Measurements from ENCODE around the gene SSUH2. TPM values are rescaled to one million over a fixed set of nuclear protein-coding genes. Genes with fewer than 3 reads are reported as not detected.

Gene SSUH2
- total and polyA plus RNA-seq, 9 of the 15 experiments (the other 6 are each of a cell fraction or from before 2014, with no cell fraction given), result 0.04 to 0.17 (median 0.04) TPM; not detected in 6

GRCh38 chr3:8627201-8627940 lies 17.2 kb downstream of the SSUH2 start (continued):
- peak; percentile 52 for TF ChIP-seq EGR1 (conservative IDR thresholded peaks at IDR 0.05)
- TF ChIP-seq MCM5 (IDR thresholded peaks at IDR 0.05; ENCODE audit: low read depth), result no peak
- no peak for TF ChIP-seq PCBP1 (IDR thresholded peaks at IDR 0.05; ENCODE audit: low read depth, low read length, poor library complexity, severe bottlenecking)
- TF ChIP-seq DIDO1 (tag; IDR thresholded peaks at IDR 0.05; ENCODE audit: low read depth), result no peak
- TF ChIP-seq ZC3H8 (IDR thresholded peaks at IDR 0.05), result no peak

- intact Hi-C loops (cut with micrococcal nuclease) (loop anchor here (10.0 kb wide), 1 partner anchor 301 kb away; no protein-coding TSS in a partner anchor), in situ Hi-C loops (cut with MboI) (no loop called here)
- no peak overlapping the region; the same call in 1 of the 2 replicates for H2AFZ ChIP-seq (ENCODE audit: low read depth, low read length)
- no peaks in the 10 kb centered on the region for H3K9me3 ChIP-seq (replicated peaks; ENCODE audit: control insufficient read depth, insufficient read depth, low read depth, low read length)
- ChIA-PET CTCF (ENCODE audit: low intra/inter-chr PET ratio) (no interaction called here), POLR2A (interaction anchor here (0.6 kb wide), 2 partner anchors 178 to 1174 kb away, joined by 3 to 4 read pairs; no protein-coding TSS in a partner anchor)
- H3K27ac ChIP-seq (ENCODE audit: extremely low read depth, low read depth, low read length), result no peak overlapping the region
- no peaks in the 10 kb centered on the region; the same call in 1 of the 2 replicates for H4K20me1 ChIP-seq (replicated peaks; ENCODE audit: control insufficient read depth, insufficient read depth, low read length)
- H3K4me3 ChIP-seq, result no peak overlapping the region
- ATAC-seq, result no peak
- DNase-seq (ENCODE audit: extremely low read depth in 1 of 4, low spot score in 3 of 4), result no peak
- H3K36me3 ChIP-seq (ENCODE audit: control insufficient read depth, insufficient read depth, low read length), result no peaks in the 10 kb centered on the region
- TF ChIP-seq EGR1 (conservative IDR thresholded peaks at IDR 0.05) (peak; percentile 60), CHD1 (IDR thresholded peaks at IDR 0.05; ENCODE audit: low read length) (no peak), ZKSCAN3 (CRISPR knock-in tag; IDR thresholded peaks at IDR 0.05) (no peak), KDM1A (IDR thresholded peaks at IDR 0.05) (no peak), CREM (IDR thresholded peaks at IDR 0.05; ENCODE audit: low read depth) (no peak)
- TF ChIP-seq, protein P1, sequence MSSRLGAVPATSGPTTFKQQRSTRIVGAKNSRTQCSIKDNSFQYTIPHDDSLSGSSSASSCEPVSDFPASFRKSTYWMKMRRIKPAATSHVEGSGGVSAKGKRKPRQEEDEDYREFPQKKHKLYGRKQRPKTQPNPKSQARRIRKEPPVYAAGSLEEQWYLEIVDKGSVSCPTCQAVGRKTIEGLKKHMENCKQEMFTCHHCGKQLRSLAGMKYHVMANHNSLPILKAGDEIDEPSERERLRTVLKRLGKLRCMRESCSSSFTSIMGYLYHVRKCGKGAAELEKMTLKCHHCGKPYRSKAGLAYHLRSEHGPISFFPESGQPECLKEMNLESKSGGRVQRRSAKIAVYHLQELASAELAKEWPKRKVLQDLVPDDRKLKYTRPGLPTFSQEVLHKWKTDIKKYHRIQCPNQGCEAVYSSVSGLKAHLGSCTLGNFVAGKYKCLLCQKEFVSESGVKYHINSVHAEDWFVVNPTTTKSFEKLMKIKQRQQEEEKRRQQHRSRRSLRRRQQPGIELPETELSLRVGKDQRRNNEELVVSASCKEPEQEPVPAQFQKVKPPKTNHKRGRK (tag; IDR thresholded peaks at IDR 0.05), result no peak
- TF ChIP-seq, protein P2, sequence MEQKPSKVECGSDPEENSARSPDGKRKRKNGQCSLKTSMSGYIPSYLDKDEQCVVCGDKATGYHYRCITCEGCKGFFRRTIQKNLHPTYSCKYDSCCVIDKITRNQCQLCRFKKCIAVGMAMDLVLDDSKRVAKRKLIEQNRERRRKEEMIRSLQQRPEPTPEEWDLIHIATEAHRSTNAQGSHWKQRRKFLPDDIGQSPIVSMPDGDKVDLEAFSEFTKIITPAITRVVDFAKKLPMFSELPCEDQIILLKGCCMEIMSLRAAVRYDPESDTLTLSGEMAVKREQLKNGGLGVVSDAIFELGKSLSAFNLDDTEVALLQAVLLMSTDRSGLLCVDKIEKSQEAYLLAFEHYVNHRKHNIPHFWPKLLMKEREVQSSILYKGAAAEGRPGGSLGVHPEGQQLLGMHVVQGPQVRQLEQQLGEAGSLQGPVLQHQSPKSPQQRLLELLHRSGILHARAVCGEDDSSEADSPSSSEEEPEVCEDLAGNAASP (IDR thresholded peaks at IDR 0.05), result no peak
- H3K9me1 ChIP-seq (ENCODE audit: control insufficient read depth, insufficient read depth, low read length), result no peaks in the 10 kb centered on the region
- FAIRE-seq, result no peak
- H3K4me1 ChIP-seq (replicated peaks in 1 of 2; ENCODE audit: control insufficient read depth in 2 of 2, insufficient read depth in 2 of 2, low read length in 2 of 2), result peaks cover 15 to 20% of the 10 kb centered on the region in 2 experiments; a peak in 4 of 5 replicates
- H3K27me3 ChIP-seq (ENCODE audit: control insufficient read depth in 2 of 2, insufficient read depth in 2 of 2, low read length in 2 of 2), result peaks cover 0 to 27% of the 10 kb centered on the region in 2 experiments; a peak in 2 of 5 replicates
- BruUV-seq (replicated peaks), result no TSS peak
- 13% methylated on average over 3 of the region's 3 CpGs for WGBS (ENCODE audit: insufficient coverage, low coverage, missing lambda C conversion rate)
- H3K79me2 ChIP-seq (ENCODE audit: control insufficient read depth, insufficient read depth, low read length), result no peaks in the 10 kb centered on the region
- H3K9ac ChIP-seq (ENCODE audit: insufficient read depth in 1 of 2, low read depth in 2 of 2, low read length in 2 of 2), result no peak overlapping the region
- no peak overlapping the region for H3K4me2 ChIP-seq (ENCODE audit: insufficient read depth, low read length)
Observed at GRCh38 chr3:8625991-8626390, 18.6 kb downstream of the SSUH2 start.

Data from K562 (cell line).